ENCODE measurements around the gene CDK5R1.
"Not testable (repeated sequence)": the region's sequence is repeated elsewhere in the genome, so short reads cannot be mapped to it uniquely, and the experiment has no call there.

The CDK5R1 gene

GRCh38 chr17:32486701-32487472 is at the start of gene CDK5R1:
Gene CDK5R1, plus strand, starts transcription at chr17:32486993. Its CDS starts 628 bp downstream, at chr17:32487621.
- DNase-seq = peak; percentile 23

GRCh38 chr17:32440722-32441121 is 46.1 kb upstream of the CDK5R1 start:
- DNase-seq = no peak

GRCh38 chr17:32441886-32442285 is 44.9 kb upstream of the CDK5R1 start:
- no peak for DNase-seq

GRCh38 chr17:32443827-32444300 is 42.9 kb upstream of the CDK5R1 start:
- no peak for DNase-seq

GRCh38 chr17:32444301-32445073 is 42.3 kb upstream of the CDK5R1 start, which contains the start of gene PSMD11:
Gene PSMD11, plus strand, starts transcription at chr17:32444510. Its CDS starts 14 bp downstream, at chr17:32444524.
- DNase-seq = peak; percentile 86

- no peak for DNase-seq
Observed at GRCh38 chr17:32445074-32445415, 41.7 kb upstream of the CDK5R1 start.

- DNase-seq = no peak
Observed at GRCh38 chr17:32445497-32445896, 41.3 kb upstream of the CDK5R1 start.

GRCh38 chr17:32445971-32446370 is 40.8 kb upstream of the CDK5R1 start:
- no peak for DNase-seq

GRCh38 chr17:32446949-32447348 is 39.8 kb upstream of the CDK5R1 start:
- no peak for DNase-seq

GRCh38 chr17:32449963-32450362 is 36.8 kb upstream of the CDK5R1 start:
- DNase-seq = no peak

GRCh38 chr17:32450379-32450778 is 36.4 kb upstream of the CDK5R1 start:
- not testable (repeated sequence) for DNase-seq

GRCh38 chr17:32451879-32452278 is 34.9 kb upstream of the CDK5R1 start:
- DNase-seq = no peak

- DNase-seq = no peak
Observed at GRCh38 chr17:32452281-32452680, 34.5 kb upstream of the CDK5R1 start.

- no peak for DNase-seq
Observed at GRCh38 chr17:32453370-32453769, 33.4 kb upstream of the CDK5R1 start.

- DNase-seq = no peak
Observed at GRCh38 chr17:32458371-32458770, 28.4 kb upstream of the CDK5R1 start.

GRCh38 chr17:32460054-32460453 is 26.7 kb upstream of the CDK5R1 start:
- no peak for DNase-seq

- DNase-seq = no peak
Observed at GRCh38 chr17:32461498-32461852, 25.3 kb upstream of the CDK5R1 start.

- DNase-seq = peak; percentile 7
Observed at GRCh38 chr17:32461853-32462617, 24.8 kb upstream of the CDK5R1 start.

- DNase-seq = no peak
Observed at GRCh38 chr17:32463304-32463703, 23.5 kb upstream of the CDK5R1 start.

- DNase-seq = no peak
Observed at GRCh38 chr17:32464374-32464773, 22.4 kb upstream of the CDK5R1 start.

- no peak for DNase-seq
Observed at GRCh38 chr17:32467949-32468348, 18.8 kb upstream of the CDK5R1 start.

- DNase-seq = no peak
Observed at GRCh38 chr17:32470405-32471167, 16.2 kb upstream of the CDK5R1 start.

- no peak for DNase-seq
Observed at GRCh38 chr17:32471652-32472051, 15.1 kb upstream of the CDK5R1 start.
